ENCODE results near the gene IKZF3. TPM values are rescaled to one million over a fixed set of nuclear protein-coding genes. Genes with fewer than 3 reads are reported as not detected.

Gene IKZF3
- total RNA-seq, 1 donor from 2014 or later: 0.34 TPM

DNA sequence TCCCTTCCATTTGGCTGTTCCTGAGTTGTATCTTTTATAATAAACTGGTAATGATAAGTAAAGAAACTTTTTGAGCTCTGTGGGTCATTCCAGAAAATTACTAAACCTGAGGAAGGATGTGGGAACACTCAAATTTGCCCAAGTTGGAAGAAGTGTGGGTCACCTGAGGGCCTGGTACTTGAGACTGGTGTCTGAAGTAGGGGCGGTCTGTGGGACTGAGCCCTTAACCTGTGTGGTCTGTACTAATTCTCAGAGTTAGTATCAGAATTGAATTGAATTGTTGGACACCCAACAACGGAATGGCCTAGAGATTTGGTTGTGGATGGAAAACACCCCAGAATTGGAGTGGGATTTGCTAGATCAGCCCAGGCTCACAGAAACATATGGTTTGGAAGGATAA lies 43.1 kb downstream of the IKZF3 start:
- no peak overlapping the region for H3K4me3 ChIP-seq (ENCODE audit: insufficient read depth, low read depth, low read length)
- no peak overlapping the region for H3K4me2 ChIP-seq (ENCODE audit: low read length)
- H3K9ac ChIP-seq (ENCODE audit: low read length): no peak overlapping the region
- FAIRE-seq (no peak), DNase-seq (ENCODE audit: low read depth) (no peak)
- no peaks in the 10 kb centered on the region for H3K36me3 ChIP-seq (ENCODE audit: insufficient read depth, low read length)
- Mint-ChIP-seq H3K4me1 (ENCODE audit: low read depth, unreplicated experiment) (peaks cover 8% of the 10 kb centered on the region), H3K4me3 (ENCODE audit: unreplicated experiment) (no peak overlapping the region), H3K27me3 (ENCODE audit: low read depth, unreplicated experiment) (peaks cover 8% of the 10 kb centered on the region), H3K36me3 (ENCODE audit: low read depth, unreplicated experiment) (peaks cover 2% of the 10 kb centered on the region), H3K27ac (ENCODE audit: unreplicated experiment) (no peak overlapping the region), H3K9me3 (ENCODE audit: unreplicated experiment) (peaks cover 19% of the 10 kb centered on the region)
- peaks cover 8% of the 10 kb centered on the region for H3K9me3 ChIP-seq (ENCODE audit: insufficient read depth, low read depth, low read length)
- TF ChIP-seq CTCF (IDR thresholded peaks at IDR 0.05; ENCODE audit: insufficient read depth, low read depth, low read length): no peak
- no peak for TF ChIP-seq EZH2 (IDR thresholded peaks at IDR 0.05; ENCODE audit: insufficient read depth, low read length)
- H2AFZ ChIP-seq (ENCODE audit: low read depth, low read length): no peak overlapping the region
- peaks cover 7% of the 10 kb centered on the region for H3K27me3 ChIP-seq (ENCODE audit: insufficient read depth, low read length)
- H4K20me1 ChIP-seq (ENCODE audit: insufficient read depth, low read length): no peaks in the 10 kb centered on the region
- peaks cover 2% of the 10 kb centered on the region for H3K4me1 ChIP-seq (ENCODE audit: insufficient read depth, low read length)
- no peak overlapping the region for H3K27ac ChIP-seq (ENCODE audit: low read depth, low read length)
- H3K79me2 ChIP-seq (ENCODE audit: insufficient read depth, low read length): no peaks in the 10 kb centered on the region

DNA sequence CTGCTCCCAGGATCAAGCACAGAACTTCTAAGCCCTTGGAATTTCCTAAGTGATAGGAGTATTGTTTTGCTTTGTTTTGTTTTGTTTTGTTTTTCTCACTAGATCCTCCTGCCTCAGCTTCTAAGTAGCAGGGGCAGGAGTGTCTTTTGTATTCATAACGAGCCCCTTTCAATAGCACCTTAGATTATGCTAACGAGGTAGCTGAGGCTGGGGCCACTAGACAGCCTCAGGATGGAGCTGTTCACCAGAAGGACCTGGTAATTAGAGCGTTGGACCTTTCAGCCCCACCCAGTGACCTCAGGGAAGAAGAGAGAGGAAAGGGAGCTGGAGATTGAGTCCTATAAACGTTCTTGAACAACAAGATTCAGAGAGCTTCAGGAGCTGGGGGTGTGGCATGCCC lies 43.6 kb downstream of the IKZF3 start:
- Histone ChIP-seq H4K20me1 (ENCODE audit: insufficient read depth, low read length) (no peaks in the 10 kb centered on the region), H3K27ac (ENCODE audit: low read depth, low read length) (no peak overlapping the region), H3K36me3 (ENCODE audit: insufficient read depth, low read length) (no peaks in the 10 kb centered on the region), H3K4me3 (ENCODE audit: insufficient read depth, low read depth, low read length) (no peak overlapping the region), H3K4me1 (ENCODE audit: insufficient read depth, low read length) (peaks cover 2% of the 10 kb centered on the region), H3K4me2 (ENCODE audit: low read length) (no peak overlapping the region), H3K27me3 (ENCODE audit: insufficient read depth, low read length) (peaks cover 7% of the 10 kb centered on the region), H3K9me3 (ENCODE audit: insufficient read depth, low read depth, low read length) (peaks cover 8% of the 10 kb centered on the region), H2AFZ (ENCODE audit: low read depth, low read length) (no peak overlapping the region), H3K79me2 (ENCODE audit: insufficient read depth, low read length) (no peaks in the 10 kb centered on the region), H3K9ac (ENCODE audit: low read length) (no peak overlapping the region)
- FAIRE-seq (no peak), DNase-seq (ENCODE audit: low read depth) (no peak)
- TF ChIP-seq EZH2 (IDR thresholded peaks at IDR 0.05; ENCODE audit: insufficient read depth, low read length) (no peak), CTCF (IDR thresholded peaks at IDR 0.05; ENCODE audit: insufficient read depth, low read depth, low read length) (no peak)
- Mint-ChIP-seq H3K4me1 (ENCODE audit: low read depth, unreplicated experiment) (peaks cover 8% of the 10 kb centered on the region), H3K9me3 (ENCODE audit: unreplicated experiment) (peaks cover 19% of the 10 kb centered on the region), H3K27ac (ENCODE audit: unreplicated experiment) (peak overlapping the region; percentile 58), H3K27me3 (ENCODE audit: low read depth, unreplicated experiment) (peaks cover 6% of the 10 kb centered on the region), H3K4me3 (ENCODE audit: unreplicated experiment) (no peak overlapping the region), H3K36me3 (ENCODE audit: low read depth, unreplicated experiment) (peaks cover 2% of the 10 kb centered on the region)

DNA sequence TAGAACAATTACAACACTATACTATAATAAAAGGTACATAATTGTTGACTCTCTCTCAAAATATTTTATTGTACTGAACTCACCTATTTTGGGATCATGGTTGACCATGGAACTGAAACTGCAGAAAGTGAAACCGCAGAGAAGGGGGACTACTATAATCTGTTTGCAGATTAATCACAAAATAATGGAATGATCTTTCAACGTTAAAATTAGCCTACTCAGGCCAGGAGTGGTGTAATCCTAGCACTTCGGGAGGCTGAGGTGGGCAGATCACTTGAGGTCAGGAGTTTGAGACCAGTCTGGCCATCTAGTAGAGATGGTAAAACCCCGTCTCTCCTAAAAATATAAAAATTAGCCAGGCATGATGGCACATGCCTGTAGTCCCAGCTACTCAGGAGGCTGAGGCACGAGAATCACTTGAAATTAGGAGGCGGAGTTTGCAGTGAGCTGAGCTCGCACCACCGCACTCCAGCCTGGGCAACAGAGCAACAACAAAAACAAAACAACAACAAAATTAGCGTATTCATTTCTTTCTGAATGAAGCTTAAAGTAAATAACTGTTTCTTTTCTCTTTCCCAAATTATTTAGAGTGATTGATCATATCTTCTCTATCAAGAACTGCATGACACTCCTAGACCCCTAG lies 45.6 kb downstream of the IKZF3 start:
- Histone ChIP-seq H3K4me1 (ENCODE audit: insufficient read depth, low read length) (peaks cover 2% of the 10 kb centered on the region), H3K36me3 (ENCODE audit: insufficient read depth, low read length) (no peaks in the 10 kb centered on the region), H2AFZ (ENCODE audit: low read depth, low read length) (no peak overlapping the region), H3K27me3 (ENCODE audit: insufficient read depth, low read length) (peaks cover 7% of the 10 kb centered on the region), H4K20me1 (ENCODE audit: insufficient read depth, low read length) (no peaks in the 10 kb centered on the region), H3K9ac (ENCODE audit: low read length) (no peak overlapping the region), H3K27ac (ENCODE audit: low read depth, low read length) (no peak overlapping the region), H3K4me3 (ENCODE audit: insufficient read depth, low read depth, low read length) (no peak overlapping the region), H3K9me3 (ENCODE audit: insufficient read depth, low read depth, low read length) (peaks cover 1% of the 10 kb centered on the region), H3K4me2 (ENCODE audit: low read length) (no peak overlapping the region), H3K79me2 (ENCODE audit: insufficient read depth, low read length) (no peaks in the 10 kb centered on the region)
- no peak for FAIRE-seq
- Mint-ChIP-seq H3K4me1 (ENCODE audit: low read depth, unreplicated experiment) (peaks cover 10% of the 10 kb centered on the region), H3K27ac (ENCODE audit: unreplicated experiment) (peak overlapping the region; percentile 85), H3K4me3 (ENCODE audit: unreplicated experiment) (no peak overlapping the region), H3K9me3 (ENCODE audit: unreplicated experiment) (peaks cover 11% of the 10 kb centered on the region), H3K36me3 (ENCODE audit: low read depth, unreplicated experiment) (no peaks in the 10 kb centered on the region), H3K27me3 (ENCODE audit: low read depth, unreplicated experiment) (peaks cover 5% of the 10 kb centered on the region)
- no peak for DNase-seq (ENCODE audit: low read depth)
- TF ChIP-seq EZH2 (IDR thresholded peaks at IDR 0.05; ENCODE audit: insufficient read depth, low read length) (no peak), CTCF (IDR thresholded peaks at IDR 0.05; ENCODE audit: insufficient read depth, low read depth, low read length) (no peak)
